Fibroblast of pulmonary artery (primary cell): ENCODE results near the gene HOXB1.

Experiments used
- DNase-seq: peaks from one replicate; pipeline ENCODE4 v3.0.0-alpha.2; 2010; ENCODE audit warnings: low read depth
- H3K4me3 ChIP-seq: replicated peaks from 2 replicates; pipeline ENCODE4 v1.5.1; 2011; ENCODE audit warnings: low read depth, mild to moderate bottlenecking, control low read depth, low read length, moderate library complexity
- CTCF ChIP-seq: IDR thresholded peaks from 2 replicates; pipeline ENCODE4 v1.5.1; 2011; ENCODE audit warnings: mild to moderate bottlenecking, control low read depth, low read length, inconsistent platforms; ENCODE audit errors: missing control alignments

Gene HOXB1

GRCh38 chr17:48544349-48545021 lies 13.7 kb upstream of the HOXB1 start:
- no peak for TF ChIP-seq CTCF
- peak overlapping the region; percentile 80 for H3K4me3 ChIP-seq
- DNase-seq, result peak; percentile 81

GRCh38 chr17:48543854-48544348 lies 13.1 kb upstream of the HOXB1 start:
- DNase-seq, result no peak
- H3K4me3 ChIP-seq, result peak overlapping the region; percentile 80
- no peak for TF ChIP-seq CTCF

GRCh38 chr17:48543107-48543853 lies 12.5 kb upstream of the HOXB1 start:
- peak; percentile 3 for TF ChIP-seq CTCF
- DNase-seq, result peak; percentile 66
- peak overlapping the region; percentile 80 for H3K4me3 ChIP-seq

DNA sequence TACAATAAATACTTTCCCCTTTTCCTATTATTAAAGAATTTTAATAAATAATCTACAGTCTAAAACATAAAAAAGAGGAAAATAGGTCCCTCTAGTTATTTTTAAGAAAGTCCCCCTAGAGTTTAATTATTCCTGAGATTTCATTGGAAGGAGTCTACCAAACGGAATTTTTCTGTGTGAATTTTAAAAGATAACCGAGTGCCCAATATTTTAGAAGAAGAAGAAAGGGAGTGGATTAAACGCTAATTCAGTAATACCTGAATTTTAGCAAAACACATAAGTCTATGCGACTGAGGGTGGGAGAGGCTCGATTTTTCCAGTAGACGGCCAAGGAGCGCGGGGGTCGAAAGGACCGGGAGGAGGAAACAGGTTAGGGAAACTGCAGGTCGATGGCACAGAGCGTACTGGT lies 11.9 kb upstream of the HOXB1 start:
- TF ChIP-seq CTCF, result no peak
- no peak for DNase-seq
- H3K4me3 ChIP-seq, result peak overlapping the region; percentile 80

GRCh38 chr17:48542114-48542656 lies 11.4 kb upstream of the HOXB1 start:
- peak; percentile 51 for DNase-seq
- TF ChIP-seq CTCF, result no peak
- H3K4me3 ChIP-seq, result peak overlapping the region; percentile 80

GRCh38 chr17:48541577-48542113 lies 10.8 kb upstream of the HOXB1 start:
- H3K4me3 ChIP-seq, result peak overlapping the region; percentile 80
- TF ChIP-seq CTCF, result no peak
- peak; percentile 75 for DNase-seq
